Keratinocyte (primary cell): ENCODE results near the gene IGF1R. TPM values are rescaled to one million over a fixed set of nuclear protein-coding genes. Genes with fewer than 3 reads are reported as not detected.

Experiments used
- DNase-seq: peaks from one replicate; pipeline ENCODE4 v3.0.0-alpha.2; 2011; ENCODE audit warnings: low read depth, missing footprints, low spot score
- FAIRE-seq: peaks from 2 replicates; lab custom pipeline; 2011; peaks lifted over from hg19 to GRCh38; lab: Jason Lieb, UNC
- H2AFZ ChIP-seq: 2 replicates; pipeline ENCODE4 v1.6.0; 2012; ENCODE audit warnings: low read length, control low read depth, inconsistent platforms; ENCODE audit not compliant: control insufficient read depth
- H3K27ac ChIP-seq: 2 replicates; pipeline ENCODE4 v1.5.1; 2011; ENCODE audit warnings: low read length; ENCODE audit not compliant: control insufficient read depth, insufficient read depth
- H3K27me3 ChIP-seq: 3 replicates; pipeline ENCODE4 v1.6.0; 2011; ENCODE audit warnings: low read length; ENCODE audit not compliant: control insufficient read depth, insufficient read depth; ENCODE audit errors: extremely low read depth
- H3K36me3 ChIP-seq, 2 experiments: 2 replicates in 1 of 2; 3 replicates in 1 of 2; pipeline ENCODE4 v1.5.1; 2011; ENCODE audit warnings: low read length in 2 of 2, mild to moderate bottlenecking in 1 of 2; ENCODE audit not compliant: control insufficient read depth in 2 of 2, insufficient read depth in 2 of 2; ENCODE audit errors: extremely low read depth in 1 of 2
- H3K4me1 ChIP-seq: 3 replicates; pipeline ENCODE4 v1.5.1; 2011; ENCODE audit warnings: low read length; ENCODE audit not compliant: control insufficient read depth, insufficient read depth; ENCODE audit errors: extremely low read depth
- H3K4me2 ChIP-seq: 3 replicates; pipeline ENCODE4 v1.6.0; 2011; ENCODE audit warnings: low read depth, low read length; ENCODE audit not compliant: control insufficient read depth, insufficient read depth; ENCODE audit errors: extremely low read depth
- H3K4me3 ChIP-seq, 3 experiments: fragments of 200-600 bp in 1 of 3; sonication (generic) in 1 of 3; 2 replicates in 2 of 3; 3 replicates in 1 of 3; pipeline ENCODE4 v1.5.1; 2011 to 2016; ENCODE audit warnings: low read length in 3 of 3, mild to moderate bottlenecking in 3 of 3, control low read depth in 2 of 3, inconsistent platforms in 1 of 3, low read depth in 1 of 3, mixed read lengths in 1 of 3, mixed run types in 1 of 3, moderate library complexity in 1 of 3; ENCODE audit not compliant: control insufficient read depth in 2 of 3, insufficient read depth in 2 of 3; ENCODE audit errors: extremely low read depth in 1 of 3
- H3K79me2 ChIP-seq: 2 replicates; pipeline ENCODE4 v1.6.0; 2012; ENCODE audit warnings: low read length; ENCODE audit not compliant: control insufficient read depth, insufficient read depth
- H3K9ac ChIP-seq: 3 replicates; pipeline ENCODE4 v1.6.0; 2011; ENCODE audit warnings: low read length; ENCODE audit not compliant: control insufficient read depth, insufficient read depth; ENCODE audit errors: extremely low read depth
- H3K9me1 ChIP-seq: 3 replicates; pipeline ENCODE4 v1.6.0; 2011; ENCODE audit warnings: low read length; ENCODE audit not compliant: control insufficient read depth, insufficient read depth; ENCODE audit errors: extremely low read depth
- H3K9me3 ChIP-seq: 2 replicates; pipeline ENCODE4 v1.5.1; 2012; ENCODE audit warnings: low read depth, low read length; ENCODE audit not compliant: control insufficient read depth
- H4K20me1 ChIP-seq: 3 replicates; pipeline ENCODE4 v1.6.0; 2011; ENCODE audit warnings: low read length; ENCODE audit not compliant: control insufficient read depth, insufficient read depth; ENCODE audit errors: extremely low read depth
- EZH2 ChIP-seq: IDR thresholded peaks from one replicate; pipeline ENCODE4 v1.6.1; 2012; ENCODE audit warnings: inconsistent platforms, mild to moderate bottlenecking, low read length, moderate library complexity
- dilution Hi-C: fragments of 300-500 bp; cut with MboI; formaldehyde crosslinking; loops from one replicate; pipeline ENCODE4 v1.7.0; 2020; ENCODE audit warnings: low sequenced_read_pairs; ENCODE audit not compliant: extremely low pct_ligation_motif_present
- polyA plus RNA-seq, 5 experiments: library from polyadenylated mRNA; depleted of rRNA in 3 of 5; stranded (reverse) in 3 of 5; stranded (forward) in 1 of 5; unstranded in 1 of 5; fragments of >200 nt; gene quantifications; 1 replicate in 1 of 5; 2 replicates in 3 of 5; 3 replicates in 1 of 5; pipeline versions ENCODE4 v1.2.1 to v1.2.3, GENCODE V29; 2011 to 2012; ENCODE audit warnings: missing spikeins in 2 of 5, low read depth in 1 of 5, low replicate concordance in 1 of 5
- TF ChIP-seq, protein P1 (sequence below), 3 experiments: IDR thresholded peaks in 1 of 3; conservative IDR thresholded peaks in 1 of 3; optimal IDR thresholded peaks in 1 of 3; 2 replicates in 2 of 3; 3 replicates in 1 of 3; pipeline versions ENCODE3 to v1.5.1; 2011; ENCODE audit warnings: low read length in 3 of 3, mild to moderate bottlenecking in 3 of 3, moderate library complexity in 2 of 3, control low read depth in 1 of 3, inconsistent platforms in 1 of 3; ENCODE audit not compliant: insufficient read depth in 2 of 3; ENCODE audit errors: extremely low read depth in 1 of 3

The IGF1R gene
- polyA plus RNA-seq, 1 donor (not counting 4 experiments of a cell fraction or from before 2014, with no cell fraction given) = 14.5 TPM

DNA sequence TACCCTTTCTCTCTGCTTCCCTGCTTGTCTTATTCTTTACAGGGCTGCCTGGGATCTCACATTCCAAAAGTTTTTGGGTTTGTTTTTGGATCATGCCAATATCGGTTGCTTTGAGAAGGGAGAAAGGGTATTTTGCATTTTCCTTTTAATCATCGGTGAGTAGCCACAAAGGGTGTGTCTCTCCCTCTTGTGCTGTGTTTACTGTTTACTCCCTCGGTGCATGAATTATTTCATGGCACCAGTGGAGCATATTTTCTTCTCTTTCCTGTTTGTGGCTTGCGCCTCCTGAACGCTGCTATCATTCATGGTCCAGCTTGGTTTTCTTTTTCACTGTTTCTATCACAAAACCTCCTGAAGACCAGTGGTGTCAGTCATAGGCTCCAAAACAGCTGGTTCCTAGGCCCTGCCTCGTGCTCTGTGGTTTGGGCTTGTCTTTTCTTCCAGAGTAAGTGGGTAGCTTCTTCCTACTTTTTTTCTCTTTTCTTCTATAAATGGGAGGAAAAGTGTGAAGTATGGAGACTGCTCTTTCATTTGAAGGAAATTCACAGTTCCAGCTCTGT is 54.9 kb downstream of the IGF1R start:
- dilution Hi-C loops = no loop called here

DNA sequence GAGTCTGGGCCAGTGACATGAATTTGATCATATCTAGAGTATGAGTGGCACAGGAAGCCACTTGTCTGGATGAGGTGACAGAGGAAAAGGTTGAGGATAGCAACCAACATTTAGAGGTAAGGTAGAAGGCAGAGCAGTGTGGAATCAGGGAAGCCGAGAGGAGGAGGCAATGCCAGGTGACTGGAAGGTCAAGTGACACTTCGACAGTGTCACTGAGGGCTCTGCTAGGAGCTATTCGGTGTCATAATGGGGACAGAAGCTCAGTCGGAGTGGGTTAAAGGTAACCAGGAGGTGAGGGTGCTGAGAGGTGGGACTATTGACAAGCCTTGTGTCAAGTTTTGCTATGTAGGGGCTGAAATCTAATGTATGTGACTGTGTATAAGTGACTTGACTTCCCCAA is 56.7 kb downstream of the IGF1R start:
- no peak overlapping the region for H3K4me3 ChIP-seq
- no peak overlapping the region for H3K4me2 ChIP-seq
- H3K27me3 ChIP-seq = no peaks in the 10 kb centered on the region
- no peak overlapping the region for H3K9ac ChIP-seq
- no peak overlapping the region for H2AFZ ChIP-seq
- H3K9me3 ChIP-seq = no peaks in the 10 kb centered on the region
- peaks cover 5% of the 10 kb centered on the region for H4K20me1 ChIP-seq
- H3K4me1 ChIP-seq = no peaks in the 10 kb centered on the region
- H3K36me3 ChIP-seq = peaks cover 7 to 12% of the 10 kb centered on the region in 2 experiments
- H3K9me1 ChIP-seq = no peaks in the 10 kb centered on the region
- peak; percentile 56 for FAIRE-seq
- DNase-seq = no peak
- TF ChIP-seq, protein P1, sequence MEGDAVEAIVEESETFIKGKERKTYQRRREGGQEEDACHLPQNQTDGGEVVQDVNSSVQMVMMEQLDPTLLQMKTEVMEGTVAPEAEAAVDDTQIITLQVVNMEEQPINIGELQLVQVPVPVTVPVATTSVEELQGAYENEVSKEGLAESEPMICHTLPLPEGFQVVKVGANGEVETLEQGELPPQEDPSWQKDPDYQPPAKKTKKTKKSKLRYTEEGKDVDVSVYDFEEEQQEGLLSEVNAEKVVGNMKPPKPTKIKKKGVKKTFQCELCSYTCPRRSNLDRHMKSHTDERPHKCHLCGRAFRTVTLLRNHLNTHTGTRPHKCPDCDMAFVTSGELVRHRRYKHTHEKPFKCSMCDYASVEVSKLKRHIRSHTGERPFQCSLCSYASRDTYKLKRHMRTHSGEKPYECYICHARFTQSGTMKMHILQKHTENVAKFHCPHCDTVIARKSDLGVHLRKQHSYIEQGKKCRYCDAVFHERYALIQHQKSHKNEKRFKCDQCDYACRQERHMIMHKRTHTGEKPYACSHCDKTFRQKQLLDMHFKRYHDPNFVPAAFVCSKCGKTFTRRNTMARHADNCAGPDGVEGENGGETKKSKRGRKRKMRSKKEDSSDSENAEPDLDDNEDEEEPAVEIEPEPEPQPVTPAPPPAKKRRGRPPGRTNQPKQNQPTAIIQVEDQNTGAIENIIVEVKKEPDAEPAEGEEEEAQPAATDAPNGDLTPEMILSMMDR (optimal IDR thresholded peaks at IDR 0.05 in 1 of 3, IDR thresholded peaks at IDR 0.05 in 1 of 3, conservative IDR thresholded peaks at IDR 0.05 in 1 of 3; ENCODE audit: extremely low read depth in 1 of 3, insufficient read depth in 2 of 3, low read length in 3 of 3) = no peak
- no peak for TF ChIP-seq EZH2
- H3K79me2 ChIP-seq = peaks cover 97% of the 10 kb centered on the region
- H3K27ac ChIP-seq = no peak overlapping the region
- dilution Hi-C loops = no loop called here

More for the DNA sequence above, 54.9 kb downstream of the IGF1R start:
- DNase-seq (no peak), FAIRE-seq (no peak)
- no peaks in the 10 kb centered on the region for H3K9me1 ChIP-seq
- no peak overlapping the region for H3K27ac ChIP-seq
- H2AFZ ChIP-seq = no peak overlapping the region
- H3K36me3 ChIP-seq = peaks cover 7 to 8% of the 10 kb centered on the region in 2 experiments
- no peaks in the 10 kb centered on the region for H3K27me3 ChIP-seq
- peaks cover 97% of the 10 kb centered on the region for H3K79me2 ChIP-seq
- H3K9ac ChIP-seq = no peak overlapping the region
- no peaks in the 10 kb centered on the region for H3K9me3 ChIP-seq
- no peaks in the 10 kb centered on the region for H3K4me1 ChIP-seq
- TF ChIP-seq, protein P1 (optimal IDR thresholded peaks at IDR 0.05 in 1 of 3, IDR thresholded peaks at IDR 0.05 in 1 of 3, conservative IDR thresholded peaks at IDR 0.05 in 1 of 3; ENCODE audit: extremely low read depth in 1 of 3, insufficient read depth in 2 of 3, low read length in 3 of 3) = no peak
- no peak for TF ChIP-seq EZH2
- peaks cover 8% of the 10 kb centered on the region for H4K20me1 ChIP-seq
- no peak overlapping the region for H3K4me3 ChIP-seq
- no peak overlapping the region for H3K4me2 ChIP-seq
